ENCODE measurements around the gene RHBDF2. TPM values are rescaled to one million over a fixed set of nuclear protein-coding genes. Genes with fewer than 3 reads are reported as not detected.

RHBDF2 gene
- total and polyA plus RNA-seq, 9 donors = 3.5 to 7.0 (median 5.4) TPM

GRCh38 chr17:76478730-76479514 is 22.3 kb downstream of the RHBDF2 start:
- H3K4me1 ChIP-seq (ENCODE audit: control insufficient read depth, insufficient read depth, low read length) = peaks cover 14% of the 10 kb centered on the region
- DNase-seq = no peak
- H3K9me3 ChIP-seq (replicated peaks; ENCODE audit: control insufficient read depth, low read depth, low read length) = no peaks in the 10 kb centered on the region
- 91% methylated on average over 29 of the region's 37 CpGs for WGBS (ENCODE audit: insufficient coverage)
- H3K27ac ChIP-seq (ENCODE audit: low read length) = no peak overlapping the region
- no peaks in the 10 kb centered on the region for H3K36me3 ChIP-seq (ENCODE audit: control insufficient read depth, insufficient read depth, low read length)
- no peaks in the 10 kb centered on the region for H3K27me3 ChIP-seq (ENCODE audit: control insufficient read depth, insufficient read depth, low read length)
- no peak overlapping the region for H3K4me3 ChIP-seq (ENCODE audit: low read length)

DNA sequence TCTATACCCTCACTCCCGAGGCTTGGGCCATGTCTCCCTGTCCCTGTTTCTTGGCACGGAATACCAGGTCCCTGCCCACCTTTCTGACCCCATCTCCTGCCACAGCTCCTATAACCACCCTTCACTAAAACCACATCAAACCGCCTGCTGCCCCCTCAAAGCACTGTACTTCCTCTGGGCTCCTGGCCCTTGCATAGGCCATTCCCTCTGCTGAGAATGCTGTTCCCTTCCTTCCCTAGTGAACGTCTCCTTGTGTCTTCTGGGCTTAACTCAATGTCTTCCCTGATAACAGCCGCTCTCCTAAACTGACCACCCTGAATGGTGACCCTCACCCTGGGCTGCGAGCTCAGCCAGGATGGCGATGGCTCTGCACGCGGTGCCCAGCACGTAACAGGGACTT is 23.1 kb downstream of the RHBDF2 start:
- Histone ChIP-seq H3K27me3 (ENCODE audit: control insufficient read depth, insufficient read depth, low read length) (no peaks in the 10 kb centered on the region), H3K9me3 (replicated peaks; ENCODE audit: control insufficient read depth, low read depth, low read length) (no peaks in the 10 kb centered on the region), H3K27ac (ENCODE audit: low read length) (no peak overlapping the region), H3K36me3 (ENCODE audit: control insufficient read depth, insufficient read depth, low read length) (no peaks in the 10 kb centered on the region), H3K4me3 (ENCODE audit: low read length) (no peak overlapping the region), H3K4me1 (ENCODE audit: control insufficient read depth, insufficient read depth, low read length) (peaks cover 14% of the 10 kb centered on the region)
- 87% methylated on average over 10 of the region's 10 CpGs for WGBS (ENCODE audit: insufficient coverage)
- no peak for DNase-seq

DNA sequence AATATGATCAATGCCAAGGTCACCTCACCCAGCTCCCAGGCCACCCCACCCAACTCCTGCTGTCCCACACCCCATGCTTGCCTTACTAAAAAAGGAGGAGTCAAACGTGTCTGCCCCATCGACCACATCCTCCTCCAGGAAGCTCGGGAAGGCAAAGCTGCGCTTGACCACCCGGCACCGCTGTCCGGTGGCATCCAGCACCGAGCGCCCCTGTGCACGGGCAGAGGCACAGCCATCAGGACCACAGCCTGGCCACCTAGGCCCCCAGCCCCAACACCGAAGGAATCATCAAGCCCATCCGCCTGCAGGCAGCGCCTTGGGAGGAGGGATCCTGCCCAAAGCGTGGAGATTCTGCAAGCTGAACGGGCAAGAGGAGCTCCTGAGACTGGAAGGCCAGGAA is 23.6 kb downstream of the RHBDF2 start:
- Histone ChIP-seq H3K27me3 (ENCODE audit: control insufficient read depth, insufficient read depth, low read length) (no peaks in the 10 kb centered on the region), H3K9me3 (replicated peaks; ENCODE audit: control insufficient read depth, low read depth, low read length) (no peaks in the 10 kb centered on the region), H3K4me3 (ENCODE audit: low read length) (no peak overlapping the region), H3K36me3 (ENCODE audit: control insufficient read depth, insufficient read depth, low read length) (no peaks in the 10 kb centered on the region), H3K27ac (ENCODE audit: low read length) (no peak overlapping the region), H3K4me1 (ENCODE audit: control insufficient read depth, insufficient read depth, low read length) (peaks cover 14% of the 10 kb centered on the region)
- WGBS (ENCODE audit: insufficient coverage) = 81% methylated on average over 14 of the region's 15 CpGs
- no peak for DNase-seq

GRCh38 chr17:76476736-76477135 is 24.5 kb downstream of the RHBDF2 start:
- no peaks in the 10 kb centered on the region for H3K36me3 ChIP-seq (ENCODE audit: control insufficient read depth, insufficient read depth, low read length)
- WGBS (ENCODE audit: insufficient coverage) = 74% methylated on average over 13 of the region's 20 CpGs

GRCh38 chr17:76475302-76475701 is 25.9 kb downstream of the RHBDF2 start:
- Histone ChIP-seq H3K27me3 (ENCODE audit: control insufficient read depth, insufficient read depth, low read length) (no peaks in the 10 kb centered on the region), H3K9me3 (replicated peaks; ENCODE audit: control insufficient read depth, low read depth, low read length) (no peaks in the 10 kb centered on the region), H3K27ac (ENCODE audit: low read length) (no peak overlapping the region), H3K4me3 (ENCODE audit: low read length) (no peak overlapping the region), H3K36me3 (ENCODE audit: control insufficient read depth, insufficient read depth, low read length) (no peaks in the 10 kb centered on the region), H3K4me1 (ENCODE audit: control insufficient read depth, insufficient read depth, low read length) (peaks cover 2% of the 10 kb centered on the region)
- 92% methylated on average over 2 of the region's 6 CpGs for WGBS (ENCODE audit: insufficient coverage)
- DNase-seq = no peak

More at GRCh38 chr17:76476736-76477135, 24.5 kb downstream of the RHBDF2 start:
- H3K27ac ChIP-seq (ENCODE audit: low read length) = no peak overlapping the region
- H3K9me3 ChIP-seq (replicated peaks; ENCODE audit: control insufficient read depth, low read depth, low read length) = no peaks in the 10 kb centered on the region
- H3K27me3 ChIP-seq (ENCODE audit: control insufficient read depth, insufficient read depth, low read length) = no peaks in the 10 kb centered on the region
- DNase-seq = no peak
- H3K4me1 ChIP-seq (ENCODE audit: control insufficient read depth, insufficient read depth, low read length) = peaks cover 14% of the 10 kb centered on the region
- no peak overlapping the region for H3K4me3 ChIP-seq (ENCODE audit: low read length)

DNA sequence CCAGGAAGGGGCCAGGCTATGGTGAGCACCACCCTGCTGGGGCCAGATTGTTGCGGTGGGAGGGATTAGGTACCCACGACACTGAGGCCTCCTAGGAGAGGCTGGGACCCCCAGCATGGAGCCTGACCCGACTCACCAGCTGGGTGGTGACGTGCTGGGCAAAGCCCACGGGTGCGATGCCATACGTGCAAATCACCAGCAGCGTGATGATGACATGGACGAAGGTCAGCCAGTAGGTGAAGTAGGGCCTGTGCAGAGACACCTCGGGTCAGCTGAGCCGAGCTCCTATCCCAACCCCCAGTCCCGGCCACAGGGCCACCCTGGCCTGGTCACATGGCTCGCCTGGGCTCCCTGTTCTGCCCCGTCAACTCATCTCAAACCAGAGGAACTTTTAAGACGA is 26.3 kb downstream of the RHBDF2 start:
- H3K27ac ChIP-seq (ENCODE audit: low read length) = no peak overlapping the region
- DNase-seq = no peak
- 86% methylated on average over 15 of the region's 15 CpGs for WGBS (ENCODE audit: insufficient coverage)
- H3K27me3 ChIP-seq (ENCODE audit: control insufficient read depth, insufficient read depth, low read length) = no peaks in the 10 kb centered on the region
- H3K36me3 ChIP-seq (ENCODE audit: control insufficient read depth, insufficient read depth, low read length) = no peaks in the 10 kb centered on the region
- H3K9me3 ChIP-seq (replicated peaks; ENCODE audit: control insufficient read depth, low read depth, low read length) = no peaks in the 10 kb centered on the region
- H3K4me1 ChIP-seq (ENCODE audit: control insufficient read depth, insufficient read depth, low read length) = no peaks in the 10 kb centered on the region
- no peak overlapping the region for H3K4me3 ChIP-seq (ENCODE audit: low read length)

DNA sequence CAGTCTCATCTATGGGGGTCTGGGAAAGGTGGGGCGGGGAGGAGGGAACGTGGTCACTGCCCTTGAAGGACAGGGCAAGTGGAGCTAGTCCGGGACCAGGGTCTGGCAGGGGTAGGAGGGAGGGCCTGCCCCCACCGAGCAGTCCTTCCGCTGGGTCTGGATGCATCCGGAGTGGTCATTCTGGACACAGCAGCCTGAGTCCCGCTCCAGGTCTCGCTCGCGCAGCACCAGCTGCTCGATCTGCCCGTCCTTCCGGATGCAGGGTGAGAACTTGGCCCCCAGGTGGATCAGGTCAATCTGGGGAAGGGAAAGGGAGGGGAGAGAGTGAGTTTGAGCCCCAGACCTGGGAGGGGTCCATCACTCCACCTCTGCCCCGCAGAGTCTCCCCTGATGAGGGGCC is 27.0 kb downstream of the RHBDF2 start:
- H3K4me3 ChIP-seq (ENCODE audit: low read length) = no peak overlapping the region
- no peaks in the 10 kb centered on the region for H3K4me1 ChIP-seq (ENCODE audit: control insufficient read depth, insufficient read depth, low read length)
- DNase-seq = no peak
- 89% methylated on average over 9 of the region's 14 CpGs for WGBS (ENCODE audit: insufficient coverage)
- no peaks in the 10 kb centered on the region for H3K27me3 ChIP-seq (ENCODE audit: control insufficient read depth, insufficient read depth, low read length)
- no peak overlapping the region for H3K27ac ChIP-seq (ENCODE audit: low read length)
- H3K36me3 ChIP-seq (ENCODE audit: control insufficient read depth, insufficient read depth, low read length) = no peaks in the 10 kb centered on the region
- H3K9me3 ChIP-seq (replicated peaks; ENCODE audit: control insufficient read depth, low read depth, low read length) = no peaks in the 10 kb centered on the region

DNA sequence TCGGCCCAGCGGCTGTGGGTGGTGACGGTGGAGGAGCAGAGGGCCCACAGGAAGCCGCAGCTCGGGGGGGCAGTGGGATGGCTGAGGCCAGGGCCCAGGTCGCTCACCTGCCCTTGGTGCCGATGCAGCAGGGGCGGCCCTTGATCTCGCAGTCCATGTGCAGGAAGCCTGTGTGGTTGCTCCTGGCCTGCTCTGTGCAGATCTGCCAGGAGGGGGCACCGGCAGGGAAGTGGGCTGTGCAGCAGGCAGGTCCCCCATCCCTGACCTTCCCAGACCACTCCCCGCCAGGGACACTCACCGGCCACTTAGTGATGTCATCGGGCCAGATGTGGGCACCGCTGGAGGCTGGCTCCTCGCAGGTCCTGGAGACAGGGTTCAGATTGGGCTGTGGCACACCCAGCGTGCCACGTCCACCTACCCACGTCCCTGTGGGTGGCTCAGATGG is 27.7 kb downstream of the RHBDF2 start:
- Histone ChIP-seq H3K36me3 (ENCODE audit: control insufficient read depth, insufficient read depth, low read length) (no peaks in the 10 kb centered on the region), H3K9me3 (replicated peaks; ENCODE audit: control insufficient read depth, low read depth, low read length) (no peaks in the 10 kb centered on the region), H3K4me1 (ENCODE audit: control insufficient read depth, insufficient read depth, low read length) (no peaks in the 10 kb centered on the region), H3K27ac (ENCODE audit: low read length) (no peak overlapping the region), H3K27me3 (ENCODE audit: control insufficient read depth, insufficient read depth, low read length) (no peaks in the 10 kb centered on the region), H3K4me3 (ENCODE audit: low read length) (no peak overlapping the region)
- DNase-seq = no peak
- 77% methylated on average over 15 of the region's 18 CpGs for WGBS (ENCODE audit: insufficient coverage)

DNA sequence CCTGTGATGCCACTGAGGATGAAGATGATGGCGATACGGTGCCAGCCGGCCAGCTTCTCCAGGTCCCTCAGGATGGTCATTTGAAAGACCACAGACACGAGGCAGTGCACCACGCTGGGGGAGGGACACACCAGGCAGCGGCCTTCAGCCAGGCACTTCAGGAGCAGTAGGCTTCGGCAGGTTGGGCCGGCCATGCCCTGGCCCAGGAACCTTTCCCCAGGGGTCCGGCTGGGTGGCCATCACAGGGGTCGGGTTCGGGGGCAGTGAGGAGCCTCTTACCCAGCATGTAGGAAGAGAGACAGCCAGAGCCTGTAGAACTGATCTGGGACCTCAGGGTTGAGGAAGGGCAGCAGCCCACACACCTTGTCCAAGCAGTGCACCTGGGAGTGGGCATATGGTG is 28.5 kb downstream of the RHBDF2 start:
- Histone ChIP-seq H3K27ac (ENCODE audit: low read length) (no peak overlapping the region), H3K4me3 (ENCODE audit: low read length) (no peak overlapping the region), H3K27me3 (ENCODE audit: control insufficient read depth, insufficient read depth, low read length) (no peaks in the 10 kb centered on the region), H3K9me3 (replicated peaks; ENCODE audit: control insufficient read depth, low read depth, low read length) (no peaks in the 10 kb centered on the region), H3K4me1 (ENCODE audit: control insufficient read depth, insufficient read depth, low read length) (no peaks in the 10 kb centered on the region), H3K36me3 (ENCODE audit: control insufficient read depth, insufficient read depth, low read length) (no peaks in the 10 kb centered on the region)
- no peak for DNase-seq
- 86% methylated on average over 11 of the region's 11 CpGs for WGBS (ENCODE audit: insufficient coverage)

DNA sequence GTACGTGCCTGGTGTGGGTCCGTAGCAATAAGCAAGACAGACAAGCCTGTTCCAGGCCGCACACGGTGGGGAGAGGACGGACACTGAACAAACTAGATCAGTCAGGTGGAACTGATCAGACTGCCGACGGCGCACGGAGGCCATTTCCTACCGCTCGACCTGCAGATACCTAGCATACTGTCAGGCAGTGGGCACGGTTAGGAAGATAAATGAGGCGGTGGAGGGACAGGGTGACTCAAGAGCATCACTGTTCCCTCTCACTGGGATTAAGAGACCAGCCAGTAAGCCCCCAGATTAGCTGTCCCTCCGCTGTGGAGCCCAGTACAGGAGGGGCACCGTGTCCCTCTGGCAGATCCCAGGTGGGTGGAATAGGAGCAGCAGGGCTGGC is 29.0 kb downstream of the RHBDF2 start:
- H3K27me3 ChIP-seq (ENCODE audit: control insufficient read depth, insufficient read depth, low read length) = no peaks in the 10 kb centered on the region
- no peak overlapping the region for H3K4me3 ChIP-seq (ENCODE audit: low read length)
- no peak overlapping the region for H3K27ac ChIP-seq (ENCODE audit: low read length)
- peaks cover 4% of the 10 kb centered on the region for H3K4me1 ChIP-seq (ENCODE audit: control insufficient read depth, insufficient read depth, low read length)
- no peaks in the 10 kb centered on the region for H3K9me3 ChIP-seq (replicated peaks; ENCODE audit: control insufficient read depth, low read depth, low read length)
- H3K36me3 ChIP-seq (ENCODE audit: control insufficient read depth, insufficient read depth, low read length) = no peaks in the 10 kb centered on the region
- no peak for DNase-seq
- 85% methylated on average over 14 of the region's 15 CpGs for WGBS (ENCODE audit: insufficient coverage)

Measured in muscle of leg (tissue), 11 donors.